ENCODE results near the gene CNIH1.

Gene CNIH1

GRCh38 chr14:54377501-54377900 is 63.7 kb downstream of the CNIH1 start:
- no peak for DNase-seq

- no peak for DNase-seq
Measured at GRCh38 chr14:54374117-54374884, 66.9 kb downstream of the CNIH1 start.
